ENCODE results near the gene C1QTNF8. TPM values are rescaled to one million over a fixed set of nuclear protein-coding genes. Genes with fewer than 3 reads are reported as not detected.
A peak's percentile ranks its signal among the peaks of the same experiment; 100 is the strongest.

Gene C1QTNF8
- total RNA-seq, 1 experiment from 2014 or later = not detected

- H3K27me3 ChIP-seq (ENCODE audit: insufficient read depth, low read length) = no peaks in the 10 kb centered on the region
- H3T11ph ChIP-seq (ENCODE audit: low read length) = no peak overlapping the region
- no peak overlapping the region for H3K23ac ChIP-seq (ENCODE audit: insufficient read length, low read depth, low read length)
- no peak overlapping the region for H3K56ac ChIP-seq (ENCODE audit: insufficient read length, low read depth, low read length)
- no peak overlapping the region for H2BK5ac ChIP-seq (ENCODE audit: insufficient read length, low read length)
- H3K23me2 ChIP-seq (ENCODE audit: insufficient read length, low read depth, low read length, poor library complexity, severe bottlenecking) = no peaks in the 10 kb centered on the region
- H3K79me2 ChIP-seq (ENCODE audit: insufficient read depth, low read length) = no peaks in the 10 kb centered on the region
- TF ChIP-seq CTCF (conservative IDR thresholded peaks at IDR 0.05) = no peak
- Mint-ChIP-seq H3K4me1 (peaks cover 0 to 7% of the 10 kb centered on the region in 2 experiments; a peak in 1 of 4 replicates), H3K27ac (peak overlapping the region in 1 of 3 experiments; percentile 64; a peak in 2 of 7 replicates), H3K36me3 (ENCODE audit: insufficient read depth in 1 of 3, low read depth in 3 of 3) (no peaks in the 10 kb centered on the region), H3K9me3 (no peaks in the 10 kb centered on the region), H3K27me3 (ENCODE audit: low read depth) (peaks cover 2% of the 10 kb centered on the region; the same call in 1 of the 2 replicates), H3K4me3 (no peak overlapping the region)
- no peaks in the 10 kb centered on the region for H3K9me3 ChIP-seq (ENCODE audit: control insufficient read depth, low read depth, low read length)
- no peak overlapping the region for H2BK20ac ChIP-seq (ENCODE audit: low read depth, low read length, poor library complexity, severe bottlenecking)
- no peak overlapping the region for H3K27ac ChIP-seq (ENCODE audit: insufficient read length, low read depth, low read length)
- no peak overlapping the region for H3K9ac ChIP-seq (ENCODE audit: extremely low read depth, insufficient read length, low read length)
- H2AK5ac ChIP-seq (ENCODE audit: insufficient read length, low read length) = no peak overlapping the region
- no peak overlapping the region for H4K8ac ChIP-seq (replicated peaks; ENCODE audit: insufficient read length, low read depth, low read length)
- no peak overlapping the region for H2BK12ac ChIP-seq (ENCODE audit: insufficient read length, low read depth, low read length)
- H3K4me1 ChIP-seq (ENCODE audit: insufficient read depth, low read length) = no peaks in the 10 kb centered on the region
- H3K79me1 ChIP-seq (ENCODE audit: insufficient read depth, low read depth, low read length, poor library complexity, severe bottlenecking) = no peaks in the 10 kb centered on the region
- DNase-seq = no peak
- no peak overlapping the region for H4K5ac ChIP-seq (ENCODE audit: insufficient read length, low read depth, low read length)
- no peak overlapping the region for H3K18ac ChIP-seq (ENCODE audit: insufficient read length, low read depth, low read length)
- H3K14ac ChIP-seq (ENCODE audit: insufficient read depth, low read length) = no peak overlapping the region
- H2BK120ac ChIP-seq (ENCODE audit: low read depth, low read length, poor library complexity, severe bottlenecking) = no peak overlapping the region
- H4K20me1 ChIP-seq (ENCODE audit: control insufficient read depth, insufficient read depth, insufficient read length) = no peaks in the 10 kb centered on the region
- H3K4me2 ChIP-seq (ENCODE audit: insufficient read depth, insufficient read length, low read length) = no peak overlapping the region
- no peak overlapping the region for H4K91ac ChIP-seq (ENCODE audit: insufficient read length, low read depth, low read length)
- no peak overlapping the region for H2BK15ac ChIP-seq (ENCODE audit: low read depth, low read length)
- no CpG with 5 or more reads among the region's 14 CpGs for whole genome bisulfite sequencing (ENCODE audit: extremely low coverage, insufficient read length, low lambda C conversion rate)
- no peak overlapping the region for H3K4ac ChIP-seq (ENCODE audit: low read depth, low read length)
- H2AFZ ChIP-seq (ENCODE audit: low read length) = no peak overlapping the region
Measured at GRCh38 chr16:1122398-1122765, 26.3 kb upstream of the C1QTNF8 start.
